Superior temporal gyrus (tissue), 1 donor: ENCODE measurements around the gene GXYLT2.

ENCODE experiments used
- DNase-seq: peaks from one replicate; pipeline ENCODE4 v3.0.0-alpha.2; 2016; ENCODE audit errors: extremely low spot score

GXYLT2 gene

DNA sequence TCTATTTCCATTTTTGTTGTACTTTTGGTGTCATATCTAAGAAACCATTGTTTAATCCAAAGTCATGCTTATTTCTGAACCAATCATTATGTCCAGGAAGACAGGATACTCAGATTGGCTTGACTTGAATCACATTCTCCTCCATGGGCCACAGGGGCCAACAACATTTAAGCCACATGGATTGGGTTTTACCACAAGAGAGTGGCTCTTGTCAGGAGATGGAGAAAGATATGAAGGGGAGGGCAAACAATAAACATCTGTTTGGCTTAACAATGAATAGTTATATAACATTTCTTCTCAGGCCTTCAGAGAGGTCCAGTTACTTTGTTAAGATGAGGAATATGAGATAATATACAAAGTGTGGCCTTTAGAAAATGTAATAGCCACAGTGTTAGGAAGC, 44.6 kb downstream of the GXYLT2 start:
- DNase-seq, result no peak

DNA sequence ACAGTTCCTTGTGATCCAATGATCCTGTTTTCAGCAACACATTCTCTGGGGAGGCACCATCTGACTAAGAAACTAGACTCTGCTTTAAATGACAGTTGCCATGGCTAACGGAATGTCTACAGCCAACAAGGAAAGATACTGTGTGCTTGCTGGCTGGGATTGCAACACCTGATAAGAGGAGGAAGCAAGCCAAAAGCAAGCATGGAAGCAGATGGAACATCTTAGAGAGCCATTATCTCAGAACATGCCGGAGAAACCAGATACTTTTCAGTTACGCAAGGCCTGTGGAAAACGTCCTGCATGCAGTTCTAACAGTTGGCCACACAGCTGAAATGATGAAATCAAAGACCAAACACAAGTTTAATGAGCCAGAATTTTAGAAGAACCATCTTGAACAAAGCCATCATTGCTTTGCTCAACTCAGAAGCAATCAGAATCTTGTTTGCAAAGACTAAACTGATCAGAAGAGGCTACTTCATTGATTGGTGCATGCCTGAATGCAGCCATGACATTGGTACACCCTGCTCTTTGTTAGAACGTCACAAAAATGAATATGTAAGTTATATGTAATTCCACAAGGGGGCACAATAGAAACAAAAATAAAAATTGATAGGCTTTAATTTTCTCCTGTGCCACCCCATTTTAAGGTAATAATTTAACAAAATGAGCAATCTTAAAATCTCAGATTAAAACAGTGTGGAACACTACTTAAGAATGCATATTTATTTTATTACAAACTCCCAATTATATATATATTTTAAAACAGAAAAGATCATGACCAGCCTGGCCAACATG, 50.8 kb downstream of the GXYLT2 start:
- DNase-seq, result peak; percentile 92

DNA sequence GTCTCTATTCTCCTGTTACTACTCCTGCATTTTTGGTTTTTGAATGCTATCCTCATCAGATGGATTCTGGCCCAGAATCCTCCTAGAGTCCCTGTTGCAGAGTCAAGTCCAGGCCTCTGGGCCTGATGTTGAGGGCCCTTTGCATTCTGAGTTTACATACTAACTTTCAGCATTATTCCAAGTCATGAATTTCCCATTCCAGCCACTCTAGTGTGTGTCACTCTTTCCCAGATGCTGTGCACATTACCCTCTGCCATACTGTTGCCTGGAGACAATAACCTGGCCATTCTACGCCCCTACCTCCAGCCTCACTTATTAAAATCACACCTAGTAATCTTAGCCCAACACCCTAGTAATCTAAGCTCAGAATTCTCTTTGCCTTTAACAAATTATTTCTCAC, 53.4 kb downstream of the GXYLT2 start:
- DNase-seq, result no peak

DNA sequence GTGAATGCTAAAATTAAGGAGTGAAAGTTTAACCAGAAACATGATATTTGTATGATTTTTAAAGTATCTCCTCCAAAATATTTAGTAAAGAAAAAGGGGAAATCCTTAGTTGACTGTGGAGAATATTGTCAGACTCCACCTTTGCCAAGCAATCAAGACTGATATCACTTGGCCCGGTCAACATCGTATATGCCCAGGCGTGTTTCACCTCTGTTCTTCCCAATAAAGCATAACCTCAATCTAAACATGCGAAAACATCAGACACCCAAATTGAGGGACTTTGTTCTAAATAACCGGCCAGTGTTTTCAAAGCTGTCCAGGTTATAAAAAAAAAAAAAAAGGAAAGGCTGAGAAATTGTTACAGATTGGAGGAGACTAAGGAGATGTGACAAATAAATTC, 54.6 kb downstream of the GXYLT2 start:
- DNase-seq, result no peak

DNA sequence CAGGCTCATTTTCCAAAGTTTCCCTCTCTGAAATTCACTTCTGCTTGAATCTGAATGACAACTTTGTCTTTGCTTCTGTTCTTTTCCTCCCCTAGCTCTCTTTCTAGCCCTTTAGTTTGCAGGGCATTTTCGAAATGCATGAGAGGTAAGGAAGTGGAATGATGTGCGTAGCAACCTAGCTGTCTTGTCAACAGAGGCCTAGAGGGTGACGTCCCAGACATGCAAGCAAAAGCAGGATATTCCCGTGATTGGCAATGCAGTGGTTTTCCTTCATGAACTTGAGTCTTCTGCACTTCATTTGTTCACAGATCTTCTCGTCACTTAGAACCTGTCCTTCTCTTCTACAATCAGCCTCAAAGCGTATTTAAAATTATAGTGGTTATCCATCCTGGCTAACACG, 56.9 kb downstream of the GXYLT2 start:
- DNase-seq, result no peak

DNA sequence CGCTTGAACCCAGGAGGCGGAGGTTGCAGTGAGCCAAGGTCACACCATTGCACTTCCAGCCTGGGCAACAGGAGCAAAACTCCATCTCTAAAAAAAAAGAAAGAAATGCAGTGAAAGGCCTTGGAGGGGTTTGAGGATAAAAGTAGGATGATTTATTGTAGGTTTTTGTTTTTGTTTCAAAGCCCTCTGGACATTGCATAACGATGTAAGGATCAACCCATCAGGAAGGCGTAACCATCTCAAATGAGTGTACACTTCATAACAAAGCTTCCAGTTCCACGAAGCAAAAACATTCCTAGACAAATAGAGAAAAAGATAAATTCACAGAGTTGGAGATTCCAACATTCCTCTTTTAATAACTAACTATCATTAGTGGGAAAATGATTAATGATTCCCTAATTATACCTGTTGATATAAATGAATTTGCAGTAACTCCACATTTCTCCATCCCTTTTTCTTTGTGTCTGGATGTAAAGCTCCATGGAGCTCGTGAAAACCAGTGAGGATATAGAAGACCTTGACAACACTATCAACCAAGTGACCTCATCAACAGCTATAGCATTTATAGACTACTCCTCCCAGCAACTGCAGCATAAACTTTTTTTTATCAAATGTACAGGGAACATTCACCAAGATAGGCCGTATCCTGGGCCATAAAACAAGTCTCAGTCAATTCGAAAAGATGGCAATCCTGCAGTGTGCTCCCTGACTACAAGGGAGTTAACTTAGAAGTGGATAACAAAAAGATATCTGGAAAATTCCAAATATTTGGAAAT, 60.1 kb downstream of the GXYLT2 start:
- no peak for DNase-seq

DNA sequence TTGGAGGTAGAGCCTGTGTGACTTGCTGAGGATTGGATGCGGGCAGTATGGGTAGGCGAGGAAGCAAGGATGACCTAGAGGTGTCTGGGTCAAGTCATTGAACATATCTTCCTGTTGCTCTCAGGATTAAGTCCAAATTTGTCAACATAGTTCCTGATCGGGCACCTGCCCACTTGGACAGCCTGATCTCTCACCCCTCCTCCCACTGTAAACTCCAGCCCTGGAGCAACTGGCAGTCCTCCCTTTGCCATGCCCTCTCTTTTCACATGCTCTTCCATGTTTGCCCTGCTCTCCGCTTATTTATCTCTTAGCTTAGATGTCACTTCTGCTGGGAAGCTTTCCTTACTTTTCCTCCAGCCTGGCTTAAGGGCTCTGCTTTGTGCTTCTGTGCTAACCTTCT, 61.2 kb downstream of the GXYLT2 start:
- DNase-seq, result no peak

DNA sequence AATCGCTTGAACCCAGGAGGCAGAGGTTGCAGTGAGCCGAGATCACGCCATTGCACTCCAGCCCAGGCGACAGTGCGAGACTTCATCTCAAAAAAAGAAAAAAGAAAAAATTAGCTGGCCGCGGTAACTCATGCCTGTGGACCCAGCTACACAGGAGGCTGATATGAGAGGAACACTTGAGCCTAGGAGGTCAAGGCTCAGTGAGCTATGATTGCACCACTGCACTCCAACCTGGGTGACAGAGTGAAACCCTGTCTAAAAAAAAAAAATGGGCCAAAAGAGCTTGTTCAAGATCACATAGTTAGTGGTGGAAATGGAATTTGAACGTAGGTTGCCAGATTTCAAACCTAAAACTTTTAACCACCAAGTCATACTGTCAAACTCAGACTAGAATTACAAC, 62.5 kb downstream of the GXYLT2 start:
- no peak for DNase-seq

DNA sequence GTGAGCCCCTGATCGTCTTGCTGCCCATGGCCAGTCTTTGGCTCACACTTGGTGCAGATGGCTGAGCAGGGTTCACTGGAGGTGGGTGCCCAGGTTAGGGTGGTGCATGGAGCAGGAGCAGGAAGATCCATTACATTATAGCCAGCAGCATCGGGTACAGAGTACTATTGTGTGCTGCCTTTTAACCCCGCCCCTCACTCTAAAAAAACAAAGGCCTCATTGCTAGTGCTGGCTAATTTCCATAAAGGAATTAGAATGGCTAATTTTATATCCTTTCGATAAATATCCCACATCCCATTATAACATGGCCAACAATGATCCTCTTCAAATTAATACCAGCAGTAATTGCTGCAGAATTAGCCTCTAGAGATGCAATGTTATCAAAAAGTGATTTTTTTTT, 63.0 kb downstream of the GXYLT2 start:
- peak; percentile 84 for DNase-seq

DNA sequence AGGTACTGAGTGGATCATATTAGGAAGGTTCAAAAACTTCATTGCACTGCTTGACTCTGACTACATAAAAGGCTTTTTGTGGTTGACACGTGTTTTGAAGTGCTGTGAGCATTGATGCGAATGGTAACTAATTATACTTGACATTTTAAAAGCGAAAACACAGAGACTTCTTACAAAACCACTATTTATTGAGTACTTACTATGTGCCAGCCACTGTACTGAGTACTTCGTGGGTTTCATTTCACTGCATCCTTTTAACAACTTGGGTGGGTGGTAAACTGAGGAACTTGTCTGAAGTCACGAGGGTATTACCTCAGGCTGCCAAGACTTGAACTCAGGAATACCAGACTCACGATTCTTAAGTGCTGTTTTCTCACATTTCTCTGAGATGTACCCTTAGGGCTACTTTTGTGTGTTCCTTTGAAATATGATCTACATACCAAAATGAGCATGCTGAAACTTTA, 63.4 kb downstream of the GXYLT2 start:
- DNase-seq, result no peak

DNA sequence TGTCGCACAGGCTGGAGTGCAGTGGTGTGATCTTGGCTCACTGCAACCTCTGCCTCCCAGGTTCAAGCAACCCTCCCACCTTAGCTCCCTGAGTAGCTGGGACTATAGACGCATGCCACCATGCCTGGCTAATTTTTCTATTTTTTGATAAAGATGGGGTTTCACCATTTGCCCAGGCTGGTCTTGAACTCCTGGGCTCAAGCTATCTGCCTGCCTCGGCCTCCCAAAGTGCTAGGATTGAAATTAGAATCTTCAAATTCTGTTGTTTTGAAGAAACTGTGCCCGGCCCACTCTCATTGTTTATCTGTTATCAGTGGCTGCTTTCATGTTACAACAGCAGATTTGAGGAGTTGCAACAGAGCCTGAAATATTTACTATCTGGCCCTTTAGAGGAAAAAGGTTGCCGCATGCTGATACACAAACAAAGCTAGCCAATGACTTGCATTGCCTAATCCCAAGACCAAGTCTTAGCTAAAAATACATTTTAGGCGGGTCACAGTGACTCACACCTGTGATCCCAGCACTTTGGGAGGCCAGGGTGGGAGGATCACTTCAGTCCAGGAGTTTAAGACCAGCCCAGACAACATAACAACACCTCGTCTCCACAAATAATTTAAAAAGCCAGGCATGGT, 65.6 kb downstream of the GXYLT2 start:
- DNase-seq, result no peak

DNA sequence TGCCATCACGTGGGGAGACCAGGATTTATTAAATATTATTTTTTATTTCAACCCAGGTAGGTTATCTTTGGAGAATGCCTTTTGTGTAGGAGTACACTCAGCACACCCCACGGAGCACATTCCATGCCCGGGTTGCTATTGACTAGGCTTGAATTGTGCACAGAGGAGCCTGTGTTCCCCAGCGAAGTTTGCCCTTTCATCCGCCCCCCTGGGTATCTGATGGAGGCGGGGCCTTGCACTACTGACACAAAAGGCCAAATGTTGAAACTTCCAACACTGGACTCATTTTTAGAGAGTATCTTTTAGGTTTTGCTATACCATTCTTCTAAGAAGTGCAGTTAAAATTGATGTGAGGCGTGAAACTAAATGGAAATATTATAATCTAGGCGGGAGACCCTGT, 69.5 kb downstream of the GXYLT2 start:
- peak; percentile 92 for DNase-seq

DNA sequence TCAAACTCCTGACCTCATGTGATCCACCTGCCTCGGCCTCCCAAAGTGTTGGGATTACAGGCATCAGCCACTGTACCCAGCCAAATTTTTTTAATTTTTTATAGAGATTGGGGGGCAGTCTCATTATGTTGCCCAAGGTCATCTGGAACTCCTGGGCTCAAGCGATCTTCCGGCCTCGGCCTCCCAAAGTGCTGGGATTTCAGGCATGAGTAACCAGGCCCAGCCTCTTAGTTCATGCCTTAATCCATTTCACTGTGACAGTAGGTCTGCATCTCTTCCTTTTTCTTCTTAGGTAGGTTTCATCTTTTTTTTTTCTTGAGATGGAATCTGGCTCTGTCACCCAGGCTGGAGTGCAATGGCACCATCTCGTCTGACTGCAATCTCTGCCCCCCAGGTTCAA, 71.5 kb downstream of the GXYLT2 start:
- no peak for DNase-seq

DNA sequence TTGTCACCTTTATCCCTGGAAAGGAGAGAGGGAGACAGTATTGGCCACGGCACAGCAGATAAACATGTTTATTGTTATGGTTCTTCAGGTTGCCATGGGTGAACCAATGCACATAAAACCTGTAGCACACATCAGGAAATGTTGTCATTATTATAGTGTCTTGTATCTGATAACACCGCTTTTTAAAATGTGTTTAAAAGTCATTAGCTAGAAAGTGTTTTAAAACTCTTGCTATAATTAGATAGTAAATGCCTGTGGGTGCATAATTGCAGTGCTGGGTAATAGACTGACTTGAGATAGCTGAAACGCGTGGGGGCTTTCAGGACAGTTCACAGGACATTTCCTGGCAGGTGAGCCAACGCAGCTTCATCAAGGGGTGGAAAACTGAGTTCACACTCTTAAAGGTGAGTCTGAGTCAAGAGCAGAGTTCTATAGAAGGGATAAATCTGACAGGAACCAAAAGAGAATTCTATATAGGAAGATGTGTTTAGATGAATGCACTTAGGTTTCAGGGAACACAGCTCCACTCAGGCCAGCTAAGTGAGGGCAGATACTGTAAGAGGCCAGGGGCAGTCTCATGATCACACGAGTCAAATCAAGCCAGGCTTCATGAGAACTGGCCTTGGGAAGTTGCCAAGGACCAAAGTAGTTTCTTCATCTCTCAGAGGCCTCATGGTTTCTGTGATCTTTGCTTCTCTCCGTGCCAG, 73.1 kb downstream of the GXYLT2 start:
- DNase-seq, result peak; percentile 69

DNA sequence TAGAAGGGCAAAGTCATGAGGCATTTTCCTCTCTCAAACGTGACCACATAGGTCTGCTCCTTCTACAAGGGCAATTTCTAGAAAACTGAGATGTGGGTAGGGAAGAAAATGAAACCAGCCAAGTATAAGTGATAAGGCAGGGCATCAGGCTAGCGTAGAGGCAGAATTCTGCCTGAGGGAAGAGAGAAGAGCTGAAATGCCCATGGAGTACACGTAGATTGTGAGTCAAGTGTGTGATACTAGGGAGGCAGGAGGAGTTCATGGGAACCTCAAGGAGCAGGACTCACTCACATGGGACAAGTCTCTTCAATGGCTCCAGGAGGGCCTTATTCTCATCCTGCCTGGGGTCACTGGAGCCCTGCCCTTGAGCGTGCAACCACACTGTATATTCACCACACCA, 73.9 kb downstream of the GXYLT2 start:
- DNase-seq, result no peak

DNA sequence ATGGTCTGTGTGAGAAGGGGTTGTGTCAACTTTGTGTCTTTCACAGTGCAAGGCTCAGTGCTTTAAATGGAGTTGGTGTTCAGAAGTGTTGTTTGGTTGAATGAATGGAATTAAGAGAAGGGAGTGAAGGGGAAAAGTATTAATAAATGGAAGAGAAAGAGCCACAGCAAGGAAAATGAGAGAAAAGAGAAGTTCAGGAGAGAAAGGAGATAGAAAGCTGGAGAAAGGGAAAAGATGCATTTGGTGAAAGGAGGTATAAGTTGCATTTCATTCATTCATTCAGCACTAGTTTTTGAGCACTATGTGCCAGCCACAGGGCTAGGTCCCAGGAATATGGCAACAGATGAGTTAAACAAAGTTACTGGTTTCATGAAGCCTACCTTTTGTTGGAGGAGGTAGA, 74.5 kb downstream of the GXYLT2 start:
- no peak for DNase-seq

DNA sequence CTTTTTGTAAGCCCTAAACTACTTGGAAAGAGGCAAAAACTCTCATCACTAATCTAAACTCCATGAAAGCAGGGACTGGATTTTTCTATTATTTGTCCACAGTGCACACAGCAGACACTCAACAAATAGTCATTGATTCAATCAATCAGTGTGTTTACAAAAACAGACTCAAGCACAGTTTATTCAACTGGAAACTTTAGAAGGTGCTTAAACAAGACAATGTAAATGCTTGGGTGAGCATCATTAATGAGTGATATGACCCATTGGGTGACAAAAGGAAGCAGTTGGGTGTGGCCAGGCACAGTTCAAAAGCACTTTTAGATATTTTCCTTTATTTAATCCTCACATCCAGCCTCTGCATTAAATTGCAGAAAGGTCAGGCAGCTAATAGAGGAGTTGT, 76.8 kb downstream of the GXYLT2 start:
- no peak for DNase-seq

DNA sequence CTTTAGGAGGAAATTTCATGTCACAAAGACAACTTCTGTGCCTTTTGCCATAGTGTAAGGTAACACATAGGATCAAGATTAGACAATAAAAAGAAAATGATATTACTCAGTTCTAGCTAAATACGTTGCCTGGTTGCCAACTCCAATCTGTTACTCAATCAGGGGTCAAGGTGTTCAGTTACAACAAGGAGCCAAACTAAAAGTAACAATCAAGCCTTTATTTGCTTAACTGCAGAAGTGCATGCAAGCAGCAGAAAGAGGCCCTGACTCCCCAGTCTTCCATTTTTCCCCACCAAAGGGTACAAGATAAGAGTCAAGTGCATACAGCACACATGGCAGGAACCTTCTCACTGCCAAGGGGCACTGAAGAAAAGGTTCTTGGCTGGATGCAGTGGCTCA, 80.4 kb downstream of the GXYLT2 start:
- DNase-seq, result no peak

DNA sequence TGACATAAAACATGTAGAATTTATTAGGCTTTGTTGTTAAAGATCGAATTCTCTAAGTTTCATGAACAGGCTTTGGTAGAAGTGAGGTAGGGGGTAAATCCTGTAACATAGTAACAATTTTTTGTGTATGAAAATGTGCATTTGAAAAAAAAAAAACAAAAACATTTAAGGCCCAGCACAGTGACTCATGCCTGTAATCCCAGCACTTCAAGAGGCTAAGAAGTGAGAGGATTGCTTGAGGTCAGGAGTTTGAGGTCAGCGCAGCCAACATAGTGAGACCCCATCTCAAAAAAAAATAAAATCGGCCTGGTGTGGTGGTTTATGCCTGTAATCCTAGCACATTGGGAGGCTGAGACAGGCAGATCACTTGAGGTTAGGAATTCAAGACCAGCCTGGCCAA, 81.9 kb downstream of the GXYLT2 start:
- DNase-seq, result no peak

DNA sequence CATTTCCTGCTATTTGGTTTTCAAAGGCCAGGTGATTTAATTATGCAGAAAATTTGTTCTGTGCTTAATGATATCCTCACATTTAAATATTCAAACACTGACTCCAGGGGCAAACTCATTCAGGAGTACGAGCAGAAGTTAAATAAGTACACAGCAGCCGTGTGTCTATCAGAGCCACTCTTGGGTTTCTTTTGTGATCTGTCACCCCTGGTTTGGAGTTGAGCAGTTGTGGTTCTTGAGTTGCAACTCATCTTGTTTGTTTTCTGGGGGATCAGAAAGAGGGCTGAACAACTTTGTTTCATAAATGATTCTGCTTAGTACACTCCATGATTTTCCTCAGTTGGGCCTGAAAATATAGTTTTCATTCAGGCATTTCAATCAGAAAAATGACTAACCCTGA, 83.1 kb downstream of the GXYLT2 start:
- DNase-seq, result no peak

DNA sequence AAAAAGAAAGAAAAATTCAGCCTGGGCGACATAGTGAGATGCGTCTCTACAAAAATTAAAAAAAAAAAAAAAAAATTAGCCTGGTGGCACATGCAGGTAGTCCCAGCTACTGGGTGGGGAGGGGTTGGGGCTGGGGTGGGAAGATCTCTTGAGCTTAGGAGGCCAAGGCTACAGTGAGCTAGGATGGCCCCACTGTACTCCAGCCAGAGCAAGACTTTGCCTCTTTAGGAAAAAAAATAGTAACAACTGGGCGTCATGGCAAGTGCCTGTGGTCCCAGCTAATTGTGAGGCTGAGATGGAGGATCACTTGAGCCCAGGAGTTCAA, 84.8 kb downstream of the GXYLT2 start:
- DNase-seq, result no peak

DNA sequence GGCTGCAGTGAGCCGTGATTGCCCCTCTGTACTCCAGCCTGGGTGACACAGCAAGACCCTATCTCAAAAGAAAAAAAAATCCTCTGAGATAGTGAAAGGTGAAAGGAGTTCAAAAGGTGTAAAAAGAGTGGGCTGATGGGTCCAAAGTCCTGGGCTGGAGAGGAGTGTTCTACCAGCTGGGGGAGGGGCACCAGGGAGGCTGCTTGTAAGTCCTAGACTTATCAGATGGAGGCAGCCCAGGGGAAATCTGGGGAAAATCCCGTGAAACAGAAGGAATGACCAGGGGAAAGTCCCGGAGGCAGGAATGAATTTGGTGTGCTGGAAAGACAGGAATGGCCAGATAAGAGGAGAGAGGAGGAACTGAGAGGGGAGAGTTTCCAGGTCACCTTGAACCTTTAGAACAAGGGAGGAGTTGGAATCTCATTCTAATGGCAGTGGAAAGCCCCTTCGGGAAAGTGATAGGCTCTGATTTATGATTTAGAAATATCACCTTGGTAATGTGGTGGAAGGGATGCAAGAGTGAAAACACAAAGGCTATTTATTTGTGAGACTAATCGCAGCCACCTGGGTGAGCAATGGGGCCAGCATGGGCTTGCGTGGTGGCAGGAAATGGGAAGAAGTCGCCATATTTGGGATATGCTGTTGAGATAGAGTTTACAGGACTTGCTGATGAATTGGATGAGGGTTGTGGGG, 85.3 kb downstream of the GXYLT2 start:
- DNase-seq, result no peak
